HG02938 (cell line): ENCODE data around the gene PTPRN2.

Experiments used
- ATAC-seq: cut with Tn5 transposase; IDR thresholded peaks from one replicate; pipeline ENCODE4 v1.9.1; 2021; ENCODE audit warnings: mild to moderate bottlenecking, moderate library complexity; ENCODE audit not compliant: unreplicated experiment

The PTPRN2 gene

DNA sequence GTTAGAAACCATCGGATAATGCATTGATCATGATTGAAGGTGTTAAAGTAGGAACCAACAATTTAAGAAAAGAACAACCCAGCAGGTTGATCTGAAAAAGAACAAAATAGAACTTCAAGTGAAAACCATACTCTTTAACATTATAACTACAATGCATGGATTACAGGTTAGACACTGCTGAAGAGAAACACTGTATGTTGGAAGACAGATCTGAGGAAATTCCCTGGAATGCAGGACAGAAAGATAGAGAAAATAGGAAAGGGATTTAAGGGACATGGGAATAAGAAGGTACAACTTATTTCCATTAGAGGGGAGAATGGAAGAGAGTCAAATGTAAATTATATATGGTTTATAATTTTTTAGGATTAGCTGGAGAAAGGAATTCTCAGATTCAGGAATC, 947.5 kb downstream of the PTPRN2 start:
- ATAC-seq, result no peak

DNA sequence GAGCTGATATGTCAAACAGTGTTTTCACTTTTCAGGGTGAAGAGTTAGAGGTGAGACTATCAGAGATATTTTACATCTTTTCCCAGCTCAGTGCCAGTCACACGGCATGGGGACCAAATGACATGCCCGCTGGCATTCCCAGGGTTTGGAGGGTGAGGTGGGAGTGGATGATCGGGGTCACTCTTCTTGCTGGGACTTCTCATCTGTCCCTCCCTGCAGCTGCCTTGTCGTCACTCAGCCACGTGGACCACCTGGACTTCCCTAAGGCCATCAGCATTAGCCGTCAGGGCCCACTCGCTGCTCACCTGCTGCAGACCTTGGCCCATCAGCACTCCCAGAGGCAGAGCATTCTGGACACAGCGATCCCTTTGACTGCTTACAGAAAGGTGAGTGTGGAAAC, 949.1 kb downstream of the PTPRN2 start:
- no peak for ATAC-seq

DNA sequence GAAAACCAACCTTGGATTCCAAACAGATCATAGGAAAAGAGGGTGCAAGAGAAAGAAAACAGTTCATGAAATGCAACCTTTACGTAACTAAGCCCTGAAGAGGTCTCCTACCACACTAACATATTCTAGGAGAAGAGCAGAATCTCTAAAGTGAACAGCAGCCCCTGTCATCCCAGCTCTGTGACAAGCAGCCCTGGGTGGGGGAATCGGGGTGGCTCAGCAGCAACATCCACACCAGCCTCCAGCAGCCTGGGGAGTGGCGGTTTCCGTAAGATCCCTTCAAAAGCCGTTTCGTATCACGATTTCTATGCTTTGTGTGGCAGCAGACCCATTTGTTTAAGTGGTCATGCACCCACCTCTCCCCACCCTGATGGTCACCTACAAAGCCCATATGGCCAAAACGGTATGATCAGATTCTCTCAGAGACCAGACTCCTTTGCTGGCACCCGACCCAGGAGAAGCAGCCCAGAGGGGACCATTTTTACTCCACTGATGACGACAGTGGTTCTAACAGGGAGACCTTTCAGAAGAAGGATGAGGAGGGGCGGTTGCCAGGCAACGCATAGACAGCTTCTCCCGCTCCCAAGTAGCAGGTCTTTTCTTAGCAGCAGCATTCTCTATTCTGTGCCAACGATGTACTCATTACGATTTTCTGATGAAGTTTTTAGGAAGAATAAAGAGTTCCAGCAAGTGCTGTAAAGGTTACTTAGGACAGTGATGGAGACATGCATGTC, 950.2 kb downstream of the PTPRN2 start:
- ATAC-seq, result no peak

DNA sequence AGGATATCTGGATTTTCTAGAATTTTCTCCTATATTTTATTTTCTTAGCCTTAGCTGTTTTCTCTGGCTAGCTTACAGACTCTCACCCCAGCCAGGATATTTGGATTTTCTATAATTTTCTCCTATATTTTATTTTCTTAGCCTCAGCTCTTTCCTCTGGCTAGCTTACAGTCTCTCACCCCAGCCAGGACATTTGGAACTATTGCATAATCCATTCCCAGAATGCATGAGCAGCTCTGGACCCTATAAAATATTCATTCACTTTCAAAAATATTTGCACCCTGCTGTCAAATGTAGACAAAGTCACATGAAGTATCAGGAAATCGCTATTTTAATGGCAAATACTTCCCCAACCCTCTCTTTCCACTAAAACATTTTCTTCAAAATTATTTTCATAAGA, 952.0 kb downstream of the PTPRN2 start:
- ATAC-seq, result no peak

DNA sequence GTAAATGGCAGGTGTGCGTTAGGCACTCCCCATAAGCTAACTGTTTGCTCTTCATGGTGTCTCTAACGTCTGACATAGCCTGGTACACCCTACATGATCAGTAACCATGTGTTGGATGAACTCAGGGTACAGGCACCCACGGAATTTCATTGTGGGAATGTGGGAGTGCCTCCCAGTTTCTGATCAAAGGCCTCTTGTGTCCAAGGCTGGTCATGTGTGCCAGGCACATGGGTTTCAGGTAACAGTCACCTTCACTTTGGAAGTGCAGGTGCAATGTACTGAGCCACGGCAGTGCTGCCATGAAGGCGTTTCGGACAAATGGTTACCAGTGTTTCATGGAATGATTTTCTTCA, 952.5 kb downstream of the PTPRN2 start:
- no peak for ATAC-seq

DNA sequence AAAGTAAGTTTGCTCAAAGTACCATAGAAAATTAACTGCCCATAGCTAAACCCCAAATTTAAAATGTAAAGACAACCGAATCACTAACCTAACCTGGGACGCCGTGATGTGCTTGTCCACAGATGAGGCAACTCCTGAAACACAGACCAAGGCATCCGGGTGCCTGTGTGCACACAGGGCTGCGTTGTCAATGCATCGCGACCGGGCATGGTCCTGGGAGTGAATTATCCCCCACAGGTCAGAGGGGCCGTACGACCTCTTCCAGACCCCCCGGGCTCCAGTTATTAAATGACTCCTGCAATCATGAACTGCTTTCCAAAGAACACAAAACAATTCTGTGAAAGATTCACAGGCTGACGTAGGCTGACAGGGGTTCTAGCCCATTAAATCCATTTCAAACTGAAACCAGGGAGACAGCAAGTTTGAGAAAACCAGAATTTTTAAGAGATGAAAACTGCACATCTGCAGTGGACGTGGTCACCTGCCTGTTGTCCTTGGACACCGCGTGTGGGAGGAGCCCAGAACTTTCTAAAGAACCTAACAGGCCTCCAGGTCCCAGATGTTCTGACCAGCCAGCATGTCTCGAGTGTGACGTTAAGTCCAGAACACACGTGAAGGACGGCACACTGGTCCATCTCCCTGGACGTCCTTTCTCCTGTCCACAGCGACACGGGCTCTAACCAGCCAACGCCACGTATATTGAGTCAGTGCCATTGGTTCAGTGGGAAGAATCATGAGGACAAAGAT, 953.0 kb downstream of the PTPRN2 start:
- no peak for ATAC-seq

DNA sequence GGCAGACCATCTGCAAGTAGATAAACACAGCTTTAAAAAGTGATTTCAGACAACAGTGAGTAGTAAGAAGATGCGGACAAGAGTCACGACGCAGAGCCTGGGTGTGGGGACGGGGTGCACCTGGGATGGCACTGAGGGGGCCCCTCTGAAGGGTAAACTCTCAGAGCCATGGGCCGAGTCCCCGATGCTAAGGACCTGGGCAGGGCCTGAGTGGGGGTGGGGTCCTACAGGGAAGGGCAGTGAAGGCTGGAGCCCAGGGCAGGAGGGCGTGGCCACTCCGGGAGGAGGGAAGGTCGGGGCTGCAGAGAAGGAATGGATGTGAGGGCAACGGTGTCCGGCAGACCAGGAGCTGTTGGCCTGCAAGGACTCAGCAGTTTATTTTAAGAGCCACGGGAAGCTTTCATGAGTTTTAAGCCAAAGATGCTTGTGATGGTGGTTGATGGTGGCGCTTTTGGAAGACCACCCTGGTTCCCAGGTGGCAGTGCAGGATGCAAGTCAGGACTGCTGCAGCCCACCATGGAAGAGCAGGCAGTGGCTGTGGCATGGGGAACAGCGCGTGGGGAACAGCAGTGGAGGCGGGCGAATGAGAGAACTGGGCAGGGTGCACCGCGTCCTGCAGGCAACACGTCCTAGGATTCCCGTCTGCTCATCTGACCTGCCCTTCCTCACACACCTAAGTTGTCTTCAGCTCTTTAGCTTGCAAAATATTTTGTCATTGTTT, 954.0 kb downstream of the PTPRN2 start:
- ATAC-seq, result no peak

DNA sequence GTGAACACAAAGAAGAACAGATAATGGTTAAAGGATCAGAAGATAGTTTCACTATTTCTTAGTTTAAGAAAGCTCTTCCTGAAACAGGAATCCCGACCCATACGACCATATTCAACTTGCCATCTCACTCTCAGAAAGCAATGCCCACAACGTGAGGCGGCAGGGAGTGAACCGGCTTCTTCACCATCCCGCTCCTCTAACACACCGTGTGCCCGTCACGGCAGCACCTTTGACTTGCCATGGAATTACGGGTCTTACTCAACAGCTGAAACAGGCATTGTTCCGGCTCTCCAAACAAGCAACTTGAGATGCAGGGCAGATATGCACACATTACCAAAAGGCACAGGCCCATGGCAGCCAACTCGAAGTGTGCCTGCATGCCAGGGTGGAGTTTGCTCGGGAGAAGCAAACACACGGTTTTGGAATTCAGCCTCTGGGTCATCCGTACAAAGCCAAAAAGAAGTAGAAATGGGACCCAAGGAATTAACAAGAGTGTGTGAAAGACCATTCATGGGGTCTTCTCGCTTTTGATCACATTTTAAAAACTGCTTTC, 957.2 kb downstream of the PTPRN2 start:
- ATAC-seq, result no peak

DNA sequence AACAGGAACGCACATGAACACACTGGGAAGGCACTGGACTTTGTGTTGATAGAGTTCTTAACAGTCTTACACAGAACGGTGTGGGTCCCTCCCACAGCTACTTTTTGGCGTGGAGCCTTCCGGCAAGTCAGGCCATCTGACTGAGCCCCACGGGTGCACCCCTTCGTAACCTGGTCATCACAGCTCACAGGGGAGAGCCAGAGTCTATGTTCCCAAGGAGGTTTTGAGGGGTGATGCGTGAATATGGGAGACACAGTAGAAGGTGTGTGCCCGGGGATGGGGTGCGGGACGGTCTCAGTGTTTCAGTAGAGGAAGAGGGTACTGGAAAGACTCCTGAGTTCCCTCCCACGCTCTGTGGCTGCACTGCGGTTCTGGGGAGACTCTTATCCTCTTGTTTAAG, 959.2 kb downstream of the PTPRN2 start:
- no peak for ATAC-seq

DNA sequence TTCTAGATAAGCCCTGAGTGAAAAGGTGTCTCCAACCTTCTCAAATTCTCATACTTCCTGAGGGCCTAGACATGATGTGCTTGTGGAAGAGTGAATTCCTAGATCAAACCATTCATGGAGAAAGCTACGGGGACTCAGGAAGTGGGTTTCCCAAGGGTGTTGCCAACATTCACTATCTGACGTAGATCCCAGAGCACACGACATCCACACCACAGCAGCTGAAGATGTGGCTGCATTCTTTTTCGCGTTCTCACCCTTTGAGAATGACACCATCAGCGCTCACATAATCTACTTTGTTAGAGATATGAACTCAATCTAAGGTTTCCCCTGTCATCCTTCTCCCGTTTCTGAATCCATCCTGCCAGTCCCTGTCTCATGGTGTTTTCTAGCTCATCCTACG, 960.0 kb downstream of the PTPRN2 start:
- ATAC-seq, result no peak

DNA sequence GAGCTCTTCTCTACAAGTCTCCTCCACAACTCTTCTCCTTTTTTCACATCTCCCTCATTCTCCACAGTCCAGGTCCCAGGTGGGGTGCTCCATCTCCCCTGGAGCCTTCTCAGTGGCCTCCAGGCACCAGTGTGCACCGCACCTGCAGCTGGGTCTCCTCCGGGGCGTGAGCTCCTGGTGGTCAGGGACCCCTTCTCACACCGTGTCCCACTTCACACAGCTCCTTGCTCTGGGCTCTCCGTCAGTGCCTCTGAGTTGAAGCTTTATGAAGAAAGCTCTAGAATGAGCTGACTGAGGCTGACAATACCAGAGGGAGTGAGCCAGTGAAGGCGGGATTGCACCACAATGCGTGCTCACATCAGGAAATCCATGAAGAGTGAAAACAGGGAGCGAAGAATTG, 960.6 kb downstream of the PTPRN2 start:
- ATAC-seq, result no peak

DNA sequence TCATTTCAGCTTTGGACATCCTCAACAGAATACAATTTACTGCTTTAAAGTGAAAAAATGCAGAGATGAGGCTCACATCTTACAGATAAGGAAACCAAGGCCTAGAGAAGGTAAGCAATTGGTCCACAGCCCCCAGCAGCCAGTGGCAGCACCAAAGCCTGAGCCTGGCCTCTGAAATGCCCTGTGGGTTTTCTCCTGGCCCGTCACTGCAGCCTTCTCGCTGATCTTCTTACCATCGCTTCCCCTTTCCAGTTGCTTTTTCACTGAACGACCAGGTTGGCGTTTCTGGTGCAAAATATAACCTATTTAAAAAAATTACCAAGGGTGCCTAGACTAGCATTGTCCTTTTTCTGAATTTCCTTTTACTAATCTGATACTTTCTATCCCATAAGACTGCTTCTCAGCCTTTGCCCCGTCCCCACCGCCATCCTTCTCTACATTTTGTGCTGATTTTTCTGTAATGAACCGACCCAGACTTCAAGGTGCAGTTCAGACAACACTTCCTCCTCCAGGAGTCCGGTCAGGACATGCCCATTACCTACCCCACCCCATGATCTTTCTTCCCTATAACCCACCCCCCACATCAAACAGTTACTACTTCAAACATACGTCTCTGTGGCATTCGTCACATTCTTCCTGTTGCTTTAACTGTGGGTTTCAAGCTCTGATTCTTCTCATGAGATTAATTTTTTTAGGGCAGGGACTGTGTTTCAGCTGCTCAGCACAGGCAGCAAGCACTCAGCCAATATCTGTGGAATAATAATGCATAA, 961.5 kb downstream of the PTPRN2 start:
- ATAC-seq, result no peak

DNA sequence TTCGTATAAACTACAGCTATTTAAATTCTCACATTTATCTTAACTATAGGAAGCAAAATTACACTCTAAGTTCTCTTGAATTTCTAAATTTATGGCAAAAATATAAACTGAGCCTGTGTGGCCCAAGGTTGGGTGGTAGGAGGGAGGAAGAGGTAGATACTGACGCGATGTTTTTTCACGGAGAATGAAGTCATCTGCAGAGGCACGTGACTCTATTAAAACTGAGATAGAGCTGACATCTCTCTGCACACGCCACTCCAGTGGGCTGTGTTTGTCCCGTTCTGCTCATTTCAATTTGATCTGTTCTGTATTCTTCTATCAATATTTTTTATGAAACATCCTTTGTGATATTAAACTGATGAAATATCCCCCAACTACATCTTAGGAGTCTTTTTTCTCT, 964.1 kb downstream of the PTPRN2 start:
- no peak for ATAC-seq

DNA sequence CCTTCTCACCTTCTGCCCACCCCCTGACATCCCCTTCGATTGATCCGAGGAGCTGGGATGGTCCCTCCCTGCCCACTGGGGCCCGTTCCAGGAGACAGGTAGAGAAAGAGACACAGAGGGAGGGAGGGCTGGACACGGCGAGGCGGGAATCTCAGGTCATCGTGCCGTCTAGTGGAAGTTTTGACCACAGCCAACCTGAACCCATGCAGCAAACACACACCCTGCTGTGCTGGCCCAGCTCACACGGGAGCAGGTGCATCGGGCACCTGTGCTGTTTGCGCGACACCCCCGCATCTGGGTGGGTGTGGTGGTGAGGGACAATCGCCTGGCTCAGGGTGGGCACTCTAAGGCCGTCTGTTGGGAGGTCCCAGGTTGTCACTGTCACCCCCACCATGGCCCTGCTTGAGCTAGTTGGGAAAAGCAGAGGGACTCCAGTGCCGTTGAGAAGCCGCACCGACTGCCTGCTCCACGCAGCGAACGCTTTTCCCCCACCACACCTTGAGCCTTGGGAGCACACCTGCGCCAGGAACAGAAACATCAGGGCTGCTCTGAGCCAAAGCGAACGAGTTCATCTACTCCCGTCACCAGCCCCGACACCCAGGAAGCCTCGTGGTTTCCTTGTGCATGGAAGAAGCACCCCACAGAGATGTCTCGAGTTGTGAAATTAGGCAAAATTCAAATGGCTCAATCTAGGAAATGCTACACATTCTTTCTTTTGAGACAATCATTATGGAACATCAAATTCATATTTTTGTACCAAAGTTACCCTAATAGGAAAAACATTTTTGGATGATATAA, 965.0 kb downstream of the PTPRN2 start:
- ATAC-seq, result no peak

DNA sequence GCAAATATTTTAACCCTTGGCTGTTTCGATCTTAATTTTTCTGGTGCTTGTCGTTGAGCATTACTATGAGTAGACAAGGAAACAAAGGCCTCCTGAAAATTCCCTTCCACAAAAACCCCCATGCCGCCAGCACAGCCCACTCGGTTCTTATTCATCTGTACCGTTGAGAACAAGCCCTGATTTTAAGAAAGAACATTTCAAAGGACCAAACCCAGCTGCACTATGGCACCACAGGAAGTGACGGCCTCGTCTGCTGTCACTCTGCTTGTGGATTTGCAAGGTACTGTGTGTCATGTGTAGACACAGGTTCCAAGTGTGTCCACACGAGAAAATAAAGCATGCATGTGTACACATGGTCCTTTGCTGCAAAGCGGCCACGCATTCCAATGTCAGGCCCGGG, 965.6 kb downstream of the PTPRN2 start:
- no peak for ATAC-seq

DNA sequence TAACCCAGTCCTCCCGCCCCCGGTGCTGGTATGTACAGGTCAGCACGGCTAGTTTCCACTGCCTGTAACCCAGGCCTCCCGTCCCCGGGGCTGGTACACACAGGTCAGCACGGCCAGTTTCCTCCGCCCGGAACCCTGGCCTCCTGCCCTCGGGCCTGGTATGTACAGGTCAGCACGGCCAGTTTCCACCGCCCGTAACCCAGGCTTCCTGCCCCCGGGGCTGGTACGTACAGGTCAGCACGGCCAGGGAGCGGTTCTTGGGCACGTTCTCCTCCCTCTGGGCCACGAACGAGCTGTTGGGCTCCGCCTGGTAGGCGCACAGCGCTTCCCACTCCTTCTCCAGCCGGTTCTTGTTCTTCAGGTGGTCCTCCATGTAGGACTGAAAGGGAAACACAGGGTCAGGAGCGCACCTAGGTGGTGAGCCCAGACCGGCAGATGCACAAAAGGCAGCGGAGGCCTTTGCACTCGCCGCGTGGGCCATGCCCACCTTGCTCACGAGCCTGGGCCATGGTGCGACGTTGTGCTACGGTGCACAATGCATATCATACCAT, 966.4 kb downstream of the PTPRN2 start:
- no peak for ATAC-seq

DNA sequence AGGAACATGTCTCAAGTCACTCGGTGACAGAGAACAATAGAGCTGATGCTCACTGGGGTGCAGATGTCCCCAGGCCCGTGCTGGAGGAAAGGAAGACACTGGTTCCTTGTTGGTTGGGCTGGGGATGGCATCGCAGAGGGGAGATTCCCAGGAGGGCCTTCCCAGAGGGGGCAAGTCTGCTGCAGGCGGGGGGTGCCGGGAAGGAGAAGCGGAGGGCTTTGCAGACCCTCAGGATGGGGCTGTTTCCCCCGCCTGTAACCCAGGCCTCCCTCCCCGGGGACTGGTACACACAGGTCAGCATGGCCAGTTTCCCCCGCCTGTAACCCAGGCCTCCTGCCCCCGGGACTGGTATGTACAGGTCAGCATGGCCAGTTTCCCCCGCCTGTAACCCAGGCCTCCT, 967.0 kb downstream of the PTPRN2 start:
- ATAC-seq, result no peak

DNA sequence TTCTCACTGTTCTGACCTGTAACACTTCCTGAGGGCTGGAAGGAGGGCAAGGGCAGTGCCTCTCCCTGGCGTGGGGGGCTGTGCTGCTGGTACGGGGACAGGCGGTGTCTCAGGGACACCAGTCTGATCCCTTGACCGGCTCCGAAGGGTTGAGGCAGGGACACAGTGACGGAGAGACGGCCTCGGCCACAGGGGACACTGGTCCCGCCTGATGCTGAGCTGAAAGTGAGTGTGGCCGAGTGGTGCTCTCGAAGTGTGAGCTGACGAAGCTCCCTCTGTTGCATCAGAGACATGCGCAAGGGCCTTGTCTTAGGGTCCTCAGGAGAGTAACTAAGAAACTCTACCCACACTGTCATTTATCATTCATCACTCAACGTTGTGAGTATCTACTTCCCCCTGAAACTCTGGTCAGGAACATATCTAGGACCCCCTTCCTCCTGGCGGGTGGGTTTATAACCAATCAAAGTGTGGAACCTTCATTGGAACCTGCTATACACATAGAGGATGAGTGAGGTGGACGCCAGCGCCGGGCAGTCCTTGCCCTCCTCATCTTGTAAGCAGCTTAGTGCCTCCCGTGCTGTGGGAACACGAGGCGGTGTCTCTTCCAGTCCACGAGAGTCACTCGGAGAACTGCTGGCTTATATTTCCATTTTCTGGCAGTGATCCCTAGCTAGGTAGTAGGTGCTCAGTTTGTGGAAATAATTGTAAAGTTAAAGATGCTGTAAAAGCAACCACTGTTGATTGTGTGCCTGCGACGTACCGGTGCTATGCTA, 967.7 kb downstream of the PTPRN2 start:
- ATAC-seq, result no peak
